IPS-NIHi7 (cell line): Measurements from ENCODE around the gene LOXL3.
A peak's percentile ranks its signal among the peaks of the same experiment; 100 is the strongest.
"Not testable (repeated sequence)": the region's sequence is repeated elsewhere in the genome, so short reads cannot be mapped to it uniquely, and the experiment has no call there.

ENCODE experiments used
- DNase-seq: peaks from one replicate; pipeline ENCODE4 v3.0.0; 2012; ENCODE audit warnings: mixed read lengths; ENCODE audit errors: extremely low spot score

LOXL3 gene

DNA sequence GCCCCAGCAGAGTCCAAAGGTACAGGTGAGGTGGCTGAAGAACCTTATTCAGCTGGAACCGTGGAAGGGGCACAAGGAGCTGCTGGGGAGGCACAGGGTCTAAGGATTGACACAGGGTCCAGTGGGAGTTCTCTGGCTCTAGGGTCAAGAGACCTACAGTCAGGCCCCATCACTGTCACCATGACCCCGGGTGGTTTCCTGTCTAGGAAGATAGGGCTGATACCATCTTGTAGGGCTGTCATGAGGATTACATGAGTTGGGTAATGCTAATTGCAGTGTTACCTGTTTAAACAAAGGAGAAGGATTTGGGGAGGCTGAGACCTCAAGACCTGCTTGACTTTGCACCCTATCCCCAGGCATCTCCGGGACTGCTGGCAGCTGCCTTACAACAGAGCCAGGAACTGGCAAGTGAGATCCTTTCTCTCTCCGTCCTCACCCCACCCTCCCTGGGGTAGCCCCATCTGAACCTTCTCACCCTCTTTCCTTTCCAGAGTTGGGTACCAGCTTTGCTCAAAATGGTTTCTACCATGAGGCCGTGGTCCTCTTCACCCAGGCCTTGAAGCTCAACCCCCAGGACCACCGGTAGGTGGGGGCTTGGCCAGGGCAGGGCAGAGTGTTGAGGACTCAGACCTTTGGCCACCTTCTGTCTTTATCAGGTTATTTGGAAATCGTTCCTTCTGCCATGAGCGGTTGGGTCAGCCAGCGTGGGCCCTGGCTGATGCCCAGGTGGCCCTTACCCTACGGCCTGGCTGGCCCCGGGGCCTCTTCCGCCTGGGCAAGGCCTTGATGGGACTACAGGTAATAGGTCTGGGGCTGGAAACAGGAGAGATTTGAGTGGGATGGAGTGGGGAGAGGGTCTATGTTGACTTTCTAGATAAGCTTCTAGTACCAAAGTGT is 61.8 kb downstream of the LOXL3 start:
- no peak for DNase-seq

DNA sequence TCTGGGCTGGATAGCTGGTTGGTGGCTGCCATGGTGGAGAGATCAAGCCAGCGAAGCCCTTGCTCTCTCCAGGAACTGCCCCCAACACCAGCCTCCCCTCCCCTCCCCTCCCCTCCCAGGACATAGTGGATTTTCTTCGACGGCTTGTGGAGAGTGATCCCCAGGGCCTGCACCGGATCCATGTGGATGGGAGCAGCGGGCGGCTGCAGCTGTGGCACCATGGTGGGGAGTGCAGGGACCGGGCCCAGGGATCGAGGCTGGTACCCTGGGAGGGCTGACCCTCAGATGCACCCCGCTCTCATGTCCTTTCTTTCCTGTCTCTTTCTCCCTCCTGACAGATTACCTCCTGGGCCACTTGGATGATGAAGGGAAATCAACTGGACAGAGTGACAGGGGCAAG is 63.8 kb downstream of the LOXL3 start:
- no peak for DNase-seq

DNA sequence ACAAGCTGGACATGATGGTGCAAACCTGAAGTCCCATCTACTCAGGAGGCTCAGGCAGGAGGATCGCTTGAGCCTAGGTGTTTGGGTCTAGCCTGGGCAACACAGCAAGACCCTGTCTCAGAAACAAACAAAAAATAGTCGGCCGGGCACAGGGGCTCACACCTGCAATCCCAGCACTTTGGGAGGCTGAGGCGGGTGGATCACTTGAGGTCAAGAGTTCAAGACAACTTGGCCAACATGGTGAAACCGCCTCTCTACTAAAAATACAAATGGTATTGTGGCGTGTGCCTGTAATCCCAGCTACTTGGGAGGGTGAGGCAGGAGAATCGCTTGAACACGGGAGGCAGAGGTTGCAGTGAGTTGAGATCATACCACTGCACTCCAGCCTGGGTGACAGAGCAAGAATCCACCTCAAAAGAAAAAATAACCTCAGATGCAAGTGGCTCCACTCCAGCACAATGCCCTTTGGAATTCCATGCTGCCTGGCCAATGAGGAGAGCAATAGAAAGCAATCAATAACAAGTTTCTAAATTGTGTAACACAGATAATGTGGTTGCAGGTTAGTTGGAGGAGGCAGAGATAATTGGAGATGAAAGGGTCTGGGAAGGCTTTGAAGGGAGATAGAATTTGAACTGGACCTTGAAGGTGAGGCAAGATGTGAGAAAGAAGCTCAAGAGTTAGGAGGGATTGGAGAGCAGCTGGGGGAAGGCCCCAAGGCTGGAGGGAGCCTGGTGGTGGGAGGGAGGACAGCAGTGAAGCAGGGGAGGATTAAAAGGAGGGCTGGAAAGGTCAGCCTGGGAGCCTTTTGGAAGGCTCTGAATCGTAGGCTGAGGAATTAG is 64.9 kb downstream of the LOXL3 start:
- DNase-seq = no peak

DNA sequence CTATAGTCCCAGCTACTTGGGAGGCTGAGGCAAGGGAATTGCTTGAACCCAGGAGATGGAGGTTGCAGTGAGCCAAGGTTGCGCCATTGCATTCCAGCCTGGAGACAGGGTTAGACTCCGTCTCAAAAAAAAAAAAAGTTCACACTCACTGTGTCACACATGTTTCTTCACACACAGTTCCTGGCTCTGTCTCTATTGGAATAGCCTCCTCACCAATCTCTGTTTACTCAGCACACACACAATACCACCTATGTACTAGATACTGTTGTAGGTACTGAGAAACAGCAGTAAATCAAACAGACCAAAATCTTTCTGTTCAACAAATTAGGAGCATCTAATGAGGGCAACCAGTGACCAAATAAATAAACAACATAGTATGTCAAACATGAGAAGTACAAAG is 67.6 kb downstream of the LOXL3 start:
- no peak for DNase-seq

DNA sequence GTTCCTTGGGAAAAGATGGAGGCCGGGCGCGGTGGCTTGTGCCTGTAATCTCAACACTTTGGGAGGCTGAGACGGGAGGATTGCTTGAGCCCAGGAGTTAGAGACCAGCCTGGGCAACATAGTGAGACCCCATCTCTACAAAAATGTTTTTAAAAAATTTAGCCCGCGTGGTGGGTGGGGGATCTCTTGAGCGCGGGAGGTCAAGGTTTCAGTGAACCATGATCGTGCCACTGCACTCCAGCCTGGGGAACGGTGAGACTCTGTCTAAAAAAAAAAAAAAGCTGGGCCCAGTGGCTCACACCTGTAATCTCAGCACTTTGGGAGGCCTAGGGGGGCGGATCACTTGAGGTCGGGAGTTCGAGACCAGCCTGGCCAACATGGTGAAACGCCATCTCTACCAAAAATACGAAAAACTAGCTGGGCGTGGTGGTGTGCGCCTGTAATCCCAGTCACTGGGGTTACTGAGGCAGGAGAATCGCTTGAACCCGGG is 70.0 kb downstream of the LOXL3 start:
- DNase-seq = not testable (repeated sequence)

DNA sequence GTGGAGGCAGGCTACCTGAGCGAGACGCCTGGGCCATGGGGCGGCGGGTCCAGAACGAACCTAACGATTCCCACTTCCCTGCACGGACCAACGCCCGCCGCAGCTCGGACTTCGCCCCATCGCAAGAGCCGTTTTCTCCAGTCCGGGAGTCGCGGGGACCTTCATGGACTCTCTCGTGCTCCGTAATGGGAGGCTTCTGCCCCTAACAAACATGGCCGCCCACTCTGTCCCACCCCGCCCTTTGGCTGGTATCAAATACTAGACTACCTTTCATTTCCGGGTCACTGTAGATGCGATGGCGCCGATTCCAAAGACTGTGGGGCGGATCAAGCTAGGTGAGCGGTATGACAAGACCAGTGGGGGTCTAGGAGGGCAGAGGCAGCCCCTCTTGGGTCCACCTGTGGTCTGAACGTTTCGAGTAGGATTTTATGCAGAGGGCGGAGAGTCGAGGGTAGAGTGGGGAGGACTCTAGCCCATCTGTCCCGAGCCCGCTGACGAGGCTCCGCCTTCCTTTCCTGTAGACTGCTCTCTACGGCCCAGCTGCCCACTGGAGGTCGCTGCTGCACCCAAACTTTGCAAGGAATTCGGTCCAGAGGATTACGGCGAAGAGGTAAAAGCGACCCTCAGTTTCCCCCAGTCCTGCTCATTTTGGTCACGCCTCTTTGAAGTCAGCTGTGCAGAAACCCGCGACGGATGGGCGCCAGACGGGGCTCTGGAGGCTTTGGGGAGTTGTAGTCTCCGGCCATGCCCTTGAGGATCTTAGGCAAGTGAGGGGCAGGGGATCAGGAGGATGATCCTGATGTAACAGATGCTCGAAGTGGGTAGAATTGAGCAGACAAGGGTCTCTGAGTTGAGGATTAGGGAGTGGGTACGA is 70.7 kb downstream of the LOXL3 start, which contains the start of the genes CCDC142 and TTC31:
CCDC142 (minus strand) TSS at position 198 of the 874 bp plus-strand sequence; CDS start at position 37, 161 bp downstream.
TTC31 (plus strand) TSS at position 281 of the 874 bp plus-strand sequence; CDS start at position 296, 15 bp downstream.
- DNase-seq = peak; percentile 91
